Psoas muscle (tissue), 8 donors: ENCODE results near the gene CTSZ. TPM values are rescaled to one million over a fixed set of nuclear protein-coding genes. Genes with fewer than 3 reads are reported as not detected.

ENCODE experiments used
- ATAC-seq, 4 donors: fragments of 200-7000 bp; cut with Tn5 transposase; one replicate each; pipeline ENCODE4 v1.9.1; 2020; ENCODE audit warnings: moderate library complexity in 3 of 4, mild to moderate bottlenecking in 2 of 4
- DNase-seq, 2 donors: peaks; one replicate each; pipeline ENCODE4 v3.0.0-alpha.2; 2020
- H3K27ac ChIP-seq: fragments of 200-600 bp; one replicate; pipeline ENCODE4 v1.8.0; 2022
- H3K27me3 ChIP-seq, 3 donors: fragments of 200-600 bp in 1 of 3; one replicate each; pipeline versions ENCODE4 v1.6.1 to v1.8.0; 2013 to 2022; ENCODE audit warnings: low read length in 2 of 3, mild to moderate bottlenecking in 2 of 3, moderate library complexity in 1 of 3; ENCODE audit not compliant: insufficient read depth in 3 of 3
- H3K36me3 ChIP-seq, 2 donors: fragments of 200-600 bp in 1 of 2; one replicate each; pipeline versions ENCODE4 v1.6.1 to v1.8.0; 2013 to 2022; ENCODE audit warnings: low read depth in 1 of 2, mild to moderate bottlenecking in 1 of 2, moderate library complexity in 1 of 2; ENCODE audit not compliant: insufficient read depth in 1 of 2
- H3K4me1 ChIP-seq: fragments of 200-600 bp; one replicate; pipeline ENCODE4 v1.8.0; 2022
- H3K4me3 ChIP-seq: fragments of 200-600 bp; one replicate; pipeline ENCODE4 v1.8.0; 2022; ENCODE audit warnings: mild to moderate bottlenecking
- H3K9me3 ChIP-seq: fragments of 200-600 bp; one replicate; pipeline ENCODE4 v1.8.0; 2022
- WGBS, 3 donors: extraction: QIAGEN DNeasy Blood & Tissue Kit; methylation state at CpG; one replicate each; pipeline versions ENCODE4 v1.1.6 to v1.1.7; 2013; 5-methylcytosine and 5-hydroxymethylcytosine counted together
- intact Hi-C, 2 donors: fragments of 100-400 bp; cut with DNase I; formaldehyde crosslinking; loops; one replicate each; pipeline versions ENCODE4 v1.11.0 to v1.14.2; 2022
- polyA plus RNA-seq, 3 donors: library from polyadenylated mRNA; stranded (reverse); fragments of 200-250 nt; gene quantifications; one replicate each; pipeline ENCODE4 v1.2.3, GENCODE V29; 2013
- total RNA-seq, 4 donors: library from RNA; stranded (reverse); fragmentation: NEBNext Ultra II Directional in 2 of 4; extraction: Animal tissue kit (Norgen Biotek cat#: 25700) in 2 of 4; gene quantifications; one replicate each; pipeline versions ENCODE4 v1.2.1 to v1.2.4, GENCODE V29; 2021 to 2023
- TF ChIP-seq, protein P1 (sequence below): fragments of 200-600 bp; IDR thresholded peaks from one replicate; pipeline ENCODE4 v1.8.0; 2022; ENCODE audit warnings: antibody characterized with exemption
- donor health status: healthy with polysubstance abuse.
- donor health status: DM: no; HTN: no; CAD: no; lungs with moderate emphysema.
- donor health status: Bipolar disorder and iron deficiency.
- donor health status: healthy.
- donor health status: DM: yes; HTN: yes; CAD: no.
- donor health status: DM: no; HTN: no; CAD: no.
- donor health status: DM: no; HTN: no; CAD: no.
- donor health status: DM: yes; HTN: yes; CAD: no.

The CTSZ gene
- total and polyA plus RNA-seq, 7 donors = 38.2 to 50.5 (median 42.4) TPM

DNA sequence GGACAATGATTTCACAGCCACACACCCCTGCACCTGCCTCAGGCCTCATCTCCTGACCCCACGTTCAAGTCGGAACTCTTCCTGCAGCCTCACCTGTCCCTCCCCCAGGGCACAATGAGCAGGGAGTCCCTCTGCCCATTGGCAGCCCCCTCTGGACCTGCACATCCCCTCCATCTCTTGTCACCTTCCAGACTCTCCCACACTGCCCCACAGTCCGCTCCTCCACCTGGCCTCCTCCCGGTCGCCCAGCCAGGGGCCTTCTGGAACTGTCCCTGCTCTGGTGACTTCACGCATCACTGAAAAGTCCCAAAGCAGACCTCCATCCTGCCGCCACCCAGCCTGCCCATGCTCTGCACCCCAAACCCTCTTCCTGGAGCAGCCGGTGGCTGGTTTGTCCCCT lies 4.7 kb downstream of the CTSZ start:
- TF ChIP-seq, protein P1, sequence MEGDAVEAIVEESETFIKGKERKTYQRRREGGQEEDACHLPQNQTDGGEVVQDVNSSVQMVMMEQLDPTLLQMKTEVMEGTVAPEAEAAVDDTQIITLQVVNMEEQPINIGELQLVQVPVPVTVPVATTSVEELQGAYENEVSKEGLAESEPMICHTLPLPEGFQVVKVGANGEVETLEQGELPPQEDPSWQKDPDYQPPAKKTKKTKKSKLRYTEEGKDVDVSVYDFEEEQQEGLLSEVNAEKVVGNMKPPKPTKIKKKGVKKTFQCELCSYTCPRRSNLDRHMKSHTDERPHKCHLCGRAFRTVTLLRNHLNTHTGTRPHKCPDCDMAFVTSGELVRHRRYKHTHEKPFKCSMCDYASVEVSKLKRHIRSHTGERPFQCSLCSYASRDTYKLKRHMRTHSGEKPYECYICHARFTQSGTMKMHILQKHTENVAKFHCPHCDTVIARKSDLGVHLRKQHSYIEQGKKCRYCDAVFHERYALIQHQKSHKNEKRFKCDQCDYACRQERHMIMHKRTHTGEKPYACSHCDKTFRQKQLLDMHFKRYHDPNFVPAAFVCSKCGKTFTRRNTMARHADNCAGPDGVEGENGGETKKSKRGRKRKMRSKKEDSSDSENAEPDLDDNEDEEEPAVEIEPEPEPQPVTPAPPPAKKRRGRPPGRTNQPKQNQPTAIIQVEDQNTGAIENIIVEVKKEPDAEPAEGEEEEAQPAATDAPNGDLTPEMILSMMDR = no peak
- H3K9me3 ChIP-seq = no peaks in the 10 kb centered on the region
- H3K36me3 ChIP-seq = peaks cover 2 to 56% of the 10 kb centered on the region in 2 donors
- H3K27ac ChIP-seq = no peak overlapping the region
- no peaks in the 10 kb centered on the region for H3K27me3 ChIP-seq
- peaks cover 15% of the 10 kb centered on the region for H3K4me1 ChIP-seq
- H3K4me3 ChIP-seq = no peak overlapping the region
- intact Hi-C loops = no loop called here
- peak in 1 of 2 donors; percentile 21 for DNase-seq
- 80 to 93% (median 92%) methylated on average over 7 to 8 of the region's 8 CpGs for WGBS, 3 donors
- ATAC-seq = no peak

DNA sequence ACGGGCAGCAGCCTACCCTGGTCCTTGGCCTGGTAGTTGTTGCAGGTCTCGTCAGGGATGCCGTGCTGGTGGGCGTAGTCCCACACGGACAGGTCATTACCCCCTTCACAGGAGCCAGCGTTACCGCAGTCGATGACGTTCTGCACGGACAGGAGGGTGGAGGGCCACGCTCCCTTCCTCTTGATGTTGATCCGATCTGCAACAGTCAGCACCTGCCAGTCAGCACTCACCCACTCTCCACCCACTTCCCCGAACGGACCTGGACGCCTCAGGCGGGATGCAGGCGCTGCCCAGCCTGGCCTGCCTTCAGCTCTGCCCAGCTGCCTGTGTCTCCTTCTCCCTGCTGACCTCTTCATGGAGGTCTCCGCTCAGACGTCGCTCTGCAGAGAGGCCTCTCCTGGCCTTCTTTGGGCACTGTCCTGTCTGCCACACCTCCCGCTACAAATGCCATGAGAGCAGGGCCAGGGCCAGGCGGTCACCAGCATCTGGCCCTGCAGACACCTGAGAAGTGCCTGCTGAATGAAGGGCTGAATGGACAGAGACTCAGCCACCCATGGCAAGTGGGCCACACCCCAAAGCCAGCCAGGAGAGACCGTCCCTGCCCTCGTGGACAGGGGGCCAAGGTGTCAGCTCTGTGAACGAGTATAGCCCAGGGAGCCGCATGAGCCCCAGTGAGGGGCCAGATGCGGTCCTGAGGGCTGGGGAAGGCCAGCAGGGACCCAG lies 5.4 kb downstream of the CTSZ start:
- H3K27ac ChIP-seq = no peak overlapping the region
- intact Hi-C loops = no loop called here
- 87 to 89% (median 88%) methylated on average over 26 to 27 of the region's 27 CpGs for WGBS, 3 donors
- TF ChIP-seq, protein P1 = no peak
- ATAC-seq (no peak), DNase-seq (peak in 1 of 2 donors; percentile 41)
- peaks cover 15% of the 10 kb centered on the region for H3K4me1 ChIP-seq
- no peaks in the 10 kb centered on the region for H3K27me3 ChIP-seq
- no peaks in the 10 kb centered on the region for H3K9me3 ChIP-seq
- no peak overlapping the region for H3K4me3 ChIP-seq
- peaks cover 2 to 64% of the 10 kb centered on the region in 2 donors for H3K36me3 ChIP-seq

DNA sequence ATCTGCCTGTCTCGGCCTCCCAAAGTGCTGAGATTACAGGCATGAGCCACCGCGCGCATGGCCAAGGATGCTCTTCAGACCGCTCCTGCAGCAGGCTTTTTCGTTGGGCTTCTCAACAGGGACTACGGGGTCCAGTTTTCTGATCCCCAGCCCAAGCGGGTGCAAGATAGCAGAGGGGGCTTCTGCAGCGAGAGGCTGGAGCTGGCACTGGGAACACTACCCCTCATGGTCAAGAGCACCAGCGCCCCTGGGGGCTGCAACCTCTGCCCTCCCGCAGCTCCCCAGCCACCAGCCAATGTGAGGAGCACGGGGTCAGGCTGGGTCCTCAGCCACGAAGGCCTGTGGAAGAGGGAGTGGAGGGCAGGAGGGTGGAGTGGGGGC lies 6.0 kb downstream of the CTSZ start:
- WGBS, 3 donors = 88 to 93% (median 89%) methylated on average over 13 of the region's 13 CpGs
- Histone ChIP-seq H3K27me3 (no peaks in the 10 kb centered on the region), H3K4me3 (no peak overlapping the region), H3K4me1 (peaks cover 11% of the 10 kb centered on the region), H3K9me3 (no peaks in the 10 kb centered on the region), H3K36me3 (peaks cover 2 to 70% of the 10 kb centered on the region in 2 donors), H3K27ac (no peak overlapping the region)
- DNase-seq (peak in 1 of 2 donors; percentile 21), ATAC-seq (no peak)
- TF ChIP-seq, protein P1 = no peak
- intact Hi-C loops = no loop called here

DNA sequence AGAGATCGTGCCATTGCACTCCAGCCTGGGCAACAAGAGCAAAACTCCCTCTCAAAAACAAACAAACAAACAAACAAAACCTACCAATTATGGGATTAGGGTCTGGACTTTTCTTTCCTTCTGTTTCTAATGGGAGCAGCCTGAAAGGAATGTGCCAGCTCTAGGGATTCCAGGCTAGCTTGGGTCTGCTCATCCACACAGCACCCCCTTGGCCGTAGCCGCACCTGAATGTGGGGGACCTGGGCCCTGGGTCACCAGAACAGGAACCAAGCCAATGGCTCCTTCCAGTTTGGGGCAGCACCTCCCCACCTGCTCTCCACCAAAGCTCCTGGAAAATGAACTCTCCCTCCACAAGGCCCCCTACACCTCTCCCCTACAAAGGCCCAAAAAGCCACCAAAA lies 6.7 kb downstream of the CTSZ start:
- Histone ChIP-seq H3K36me3 (peaks cover 2 to 77% of the 10 kb centered on the region in 2 donors), H3K4me1 (peaks cover 4% of the 10 kb centered on the region), H3K27me3 (no peaks in the 10 kb centered on the region), H3K9me3 (no peaks in the 10 kb centered on the region), H3K4me3 (no peak overlapping the region), H3K27ac (no peak overlapping the region)
- no peak for ATAC-seq
- TF ChIP-seq, protein P1 = no peak
- intact Hi-C loops = no loop called here
- WGBS, 3 donors = 61 to 86% (median 81%) methylated on average over 3 of the region's 3 CpGs
- peak in 1 of 2 donors; percentile 28 for DNase-seq

DNA sequence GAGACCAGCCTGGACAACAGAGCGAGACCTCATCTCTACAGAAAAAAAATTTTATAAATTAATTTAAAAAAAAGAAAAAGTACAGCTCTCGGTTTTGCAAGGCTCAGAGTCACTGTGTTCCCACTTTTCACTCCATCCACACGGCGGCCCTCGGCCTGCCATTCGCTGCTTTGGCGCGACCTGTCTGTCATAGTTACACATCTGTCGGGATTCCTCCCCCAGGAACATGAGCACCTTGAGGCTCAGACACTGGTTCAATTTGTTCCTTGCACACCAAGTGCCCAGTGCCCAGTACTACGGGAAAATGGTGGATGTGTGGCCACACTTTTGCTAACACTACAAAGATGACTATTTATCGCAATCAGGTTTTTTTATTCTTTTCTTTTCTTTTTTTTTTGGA lies 8.4 kb downstream of the CTSZ start:
- Histone ChIP-seq H3K9me3 (no peaks in the 10 kb centered on the region), H3K4me3 (no peak overlapping the region), H3K27ac (no peak overlapping the region), H3K27me3 (no peaks in the 10 kb centered on the region), H3K4me1 (no peaks in the 10 kb centered on the region), H3K36me3 (peaks cover 2 to 86% of the 10 kb centered on the region in 2 donors)
- 90 to 91% (median 91%) methylated on average over 11 of the region's 11 CpGs for WGBS, 3 donors
- intact Hi-C loops = no loop called here
- DNase-seq (peak in 1 of 2 donors; percentile 37), ATAC-seq (no peak)
- TF ChIP-seq, protein P1 = no peak
